Measurements from ENCODE around the gene EHD4. TPM values are rescaled to one million over a fixed set of nuclear protein-coding genes. Genes with fewer than 3 reads are reported as not detected.

EHD4 gene
- total RNA-seq, 4 donors from 2014 or later = 13.2 to 31.5 (median 22.0) TPM

DNA sequence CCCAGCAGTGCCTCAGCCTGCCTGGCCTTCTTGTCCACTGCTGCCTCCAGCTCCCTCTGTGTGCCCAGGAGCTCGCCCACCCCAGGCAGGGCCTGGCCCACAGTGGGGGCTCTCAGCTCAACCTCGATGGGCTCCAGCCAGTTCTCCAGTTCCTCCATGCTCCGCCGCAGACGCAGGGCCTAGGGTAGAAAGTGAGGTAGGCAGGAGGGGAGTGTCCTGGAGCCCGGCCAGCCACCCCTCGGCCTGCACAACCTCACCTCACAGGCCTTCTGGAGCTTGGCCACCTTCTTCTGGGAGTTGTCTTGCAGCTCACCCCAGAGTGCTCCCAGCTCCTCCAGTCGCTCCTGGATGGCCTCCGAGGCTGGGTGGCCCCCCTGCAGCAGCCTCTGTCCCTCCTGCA, 115.0 kb downstream of the EHD4 start:
- no peak for DNase-seq (ENCODE audit: low spot score in 2 of 2)
- peaks cover 0 to 39% of the 10 kb centered on the region in 2 donors for H3K27me3 ChIP-seq
- H3K36me3 ChIP-seq = peaks cover 0 to 5% (median 0%) of the 10 kb centered on the region in 3 donors
- H3K4me1 ChIP-seq = peaks cover 0 to 3% (median 0%) of the 10 kb centered on the region in 4 donors
- no peak overlapping the region for H3K4me3 ChIP-seq
- H3K27ac ChIP-seq = no peak overlapping the region
- H3K9me3 ChIP-seq = no peaks in the 10 kb centered on the region
- TF ChIP-seq, protein P1, sequence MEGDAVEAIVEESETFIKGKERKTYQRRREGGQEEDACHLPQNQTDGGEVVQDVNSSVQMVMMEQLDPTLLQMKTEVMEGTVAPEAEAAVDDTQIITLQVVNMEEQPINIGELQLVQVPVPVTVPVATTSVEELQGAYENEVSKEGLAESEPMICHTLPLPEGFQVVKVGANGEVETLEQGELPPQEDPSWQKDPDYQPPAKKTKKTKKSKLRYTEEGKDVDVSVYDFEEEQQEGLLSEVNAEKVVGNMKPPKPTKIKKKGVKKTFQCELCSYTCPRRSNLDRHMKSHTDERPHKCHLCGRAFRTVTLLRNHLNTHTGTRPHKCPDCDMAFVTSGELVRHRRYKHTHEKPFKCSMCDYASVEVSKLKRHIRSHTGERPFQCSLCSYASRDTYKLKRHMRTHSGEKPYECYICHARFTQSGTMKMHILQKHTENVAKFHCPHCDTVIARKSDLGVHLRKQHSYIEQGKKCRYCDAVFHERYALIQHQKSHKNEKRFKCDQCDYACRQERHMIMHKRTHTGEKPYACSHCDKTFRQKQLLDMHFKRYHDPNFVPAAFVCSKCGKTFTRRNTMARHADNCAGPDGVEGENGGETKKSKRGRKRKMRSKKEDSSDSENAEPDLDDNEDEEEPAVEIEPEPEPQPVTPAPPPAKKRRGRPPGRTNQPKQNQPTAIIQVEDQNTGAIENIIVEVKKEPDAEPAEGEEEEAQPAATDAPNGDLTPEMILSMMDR (IDR thresholded peaks at IDR 0.05) = no peak
- no peak for TF ChIP-seq POLR2A (IDR thresholded peaks at IDR 0.05)
- no peak for TF ChIP-seq EP300 (IDR thresholded peaks at IDR 0.05)
- 71 to 90% methylated on average over 4 to 9 of the region's 9 CpGs for WGBS, 2 donors

DNA sequence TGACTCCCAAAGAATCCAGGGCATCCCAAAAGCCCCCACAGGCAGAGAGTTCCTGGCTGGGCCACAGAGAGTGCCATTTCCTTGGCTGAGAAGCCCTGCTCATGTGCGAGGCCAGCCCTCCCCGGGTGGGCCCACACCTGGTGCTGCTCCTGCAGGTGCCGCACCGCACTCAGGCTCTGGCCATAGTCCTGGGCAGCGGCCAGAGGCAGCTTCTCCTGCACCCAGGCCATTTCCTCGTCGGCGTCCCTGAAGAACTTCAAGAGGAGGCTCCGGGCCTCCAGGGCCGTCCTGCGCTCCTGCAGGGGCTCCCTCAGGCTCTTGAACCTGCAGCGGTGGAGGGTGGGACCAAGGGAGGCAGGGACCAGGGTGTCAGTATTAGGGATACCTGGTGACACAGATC, 115.6 kb downstream of the EHD4 start:
- TF ChIP-seq POLR2A (IDR thresholded peaks at IDR 0.05) = no peak
- no peak for TF ChIP-seq EP300 (IDR thresholded peaks at IDR 0.05)
- TF ChIP-seq, protein P1 (IDR thresholded peaks at IDR 0.05) = no peak
- peaks cover 0 to 39% of the 10 kb centered on the region in 2 donors for H3K27me3 ChIP-seq
- no peak overlapping the region for H3K4me3 ChIP-seq
- no peak overlapping the region for H3K27ac ChIP-seq
- H3K9me3 ChIP-seq = no peaks in the 10 kb centered on the region
- H3K4me1 ChIP-seq = peaks cover 0 to 3% (median 0%) of the 10 kb centered on the region in 4 donors
- 98 to 100% methylated on average over 3 to 7 of the region's 12 CpGs for whole genome bisulfite sequencing, 2 donors
- no peak for DNase-seq (ENCODE audit: low spot score in 2 of 2)
- peaks cover 0 to 5% (median 0%) of the 10 kb centered on the region in 3 donors for H3K36me3 ChIP-seq

DNA sequence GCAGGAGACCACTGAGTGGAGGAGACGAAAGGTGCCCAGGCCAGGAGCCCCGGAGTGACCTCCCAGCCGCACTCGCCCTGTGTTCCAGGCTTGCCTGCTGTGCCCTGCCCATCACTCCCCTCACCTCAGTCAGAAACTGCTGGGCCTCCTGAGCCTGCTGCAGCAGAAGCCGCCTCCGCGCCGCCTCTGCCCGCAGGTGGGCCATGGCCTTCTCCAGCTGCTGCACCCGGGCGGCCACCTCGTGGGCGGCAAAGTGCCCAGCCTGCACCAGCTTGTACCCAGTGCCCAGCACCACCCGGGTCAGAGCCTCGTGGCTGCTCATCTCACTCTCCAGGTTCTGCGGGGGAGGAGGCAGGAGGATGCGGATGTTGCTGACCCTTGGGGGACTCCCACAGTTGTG, 116.1 kb downstream of the EHD4 start:
- no peak for TF ChIP-seq EP300 (IDR thresholded peaks at IDR 0.05)
- TF ChIP-seq, protein P1 (IDR thresholded peaks at IDR 0.05) = no peak
- no peak for TF ChIP-seq POLR2A (IDR thresholded peaks at IDR 0.05)
- no peak overlapping the region for H3K27ac ChIP-seq
- no peaks in the 10 kb centered on the region for H3K9me3 ChIP-seq
- peaks cover 0 to 3% (median 0%) of the 10 kb centered on the region in 4 donors for H3K4me1 ChIP-seq
- no peak overlapping the region for H3K4me3 ChIP-seq
- peaks cover 0 to 39% of the 10 kb centered on the region in 2 donors for H3K27me3 ChIP-seq
- DNase-seq (ENCODE audit: low spot score in 2 of 2) = no peak
- H3K36me3 ChIP-seq = peaks cover 0 to under 1% (median 0%) of the 10 kb centered on the region in 3 donors
- WGBS, 2 donors = 89 to 94% methylated on average over 13 to 17 of the region's 17 CpGs

DNA sequence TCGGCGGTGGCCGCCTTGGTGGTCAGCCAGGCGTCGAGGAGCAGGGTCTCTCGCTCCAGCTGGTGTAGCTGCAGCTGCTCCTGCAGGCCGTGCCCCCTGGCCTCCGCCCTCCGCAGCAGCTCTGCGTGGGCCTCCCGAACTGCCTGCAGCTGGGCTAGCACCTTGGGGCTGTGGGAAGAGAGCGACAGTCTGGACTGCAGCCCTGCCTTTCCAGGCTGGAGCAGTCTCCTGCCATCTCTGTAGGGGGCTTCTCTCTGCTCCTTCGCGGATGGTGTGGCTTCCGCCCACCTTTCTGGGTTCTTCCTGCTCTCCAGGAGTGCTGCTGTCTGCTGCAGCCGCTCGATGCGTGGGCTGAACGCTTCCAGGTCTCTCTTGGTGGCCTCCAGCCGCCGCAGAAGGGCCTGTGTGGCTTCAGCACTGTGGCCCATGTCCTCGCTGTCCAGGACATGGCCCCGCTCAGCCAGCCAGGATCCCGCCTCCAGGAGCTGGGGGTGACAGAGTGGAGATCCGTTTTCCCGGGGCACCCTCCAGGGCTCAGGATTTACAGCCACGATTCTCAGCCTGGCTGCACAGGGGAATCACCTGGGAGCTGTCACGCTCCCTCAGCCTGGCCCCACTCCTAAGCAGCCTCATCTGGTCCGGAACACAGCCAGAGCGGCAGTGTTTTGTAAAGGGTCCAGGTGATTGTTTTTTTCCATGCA, 116.9 kb downstream of the EHD4 start:
- TF ChIP-seq, protein P1 (IDR thresholded peaks at IDR 0.05) = no peak
- no peak for TF ChIP-seq POLR2A (IDR thresholded peaks at IDR 0.05)
- TF ChIP-seq EP300 (IDR thresholded peaks at IDR 0.05) = no peak
- DNase-seq (ENCODE audit: low spot score in 2 of 2) = no peak

DNA sequence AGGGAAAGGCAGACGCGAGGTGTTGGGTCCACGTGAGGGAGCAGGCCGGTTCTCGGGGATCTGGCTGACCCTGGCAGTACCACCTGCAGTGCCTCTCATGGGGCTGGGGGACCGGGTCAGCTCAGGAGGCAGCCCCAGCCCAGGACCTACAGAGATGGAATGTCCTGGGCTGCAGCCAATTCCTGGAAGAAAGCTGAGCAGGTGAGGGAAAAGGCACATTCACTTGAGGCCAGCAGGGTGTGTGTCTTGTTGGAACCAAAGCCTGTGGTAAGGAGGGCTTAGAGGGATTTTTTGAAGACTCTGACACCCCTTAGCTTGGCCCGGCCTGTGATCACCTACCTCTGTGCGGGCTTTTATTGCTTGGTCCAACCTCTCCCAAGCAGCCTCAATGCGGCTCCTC, 117.9 kb downstream of the EHD4 start:
- WGBS, 2 donors = 90 to 95% methylated on average over 9 of the region's 9 CpGs
- no peak for DNase-seq (ENCODE audit: low spot score in 2 of 2)
- Histone ChIP-seq H3K9me3 (no peaks in the 10 kb centered on the region), H3K27ac (no peak overlapping the region), H3K27me3 (peaks cover 0 to 39% of the 10 kb centered on the region in 2 donors), H3K36me3 (no peaks in the 10 kb centered on the region), H3K4me1 (no peaks in the 10 kb centered on the region), H3K4me3 (no peak overlapping the region)
- TF ChIP-seq EP300 (IDR thresholded peaks at IDR 0.05) (no peak), POLR2A (IDR thresholded peaks at IDR 0.05) (no peak)
- TF ChIP-seq, protein P1 (IDR thresholded peaks at IDR 0.05) = no peak

More for the DNA sequence above, 116.9 kb downstream of the EHD4 start:
- peaks cover 0 to 39% of the 10 kb centered on the region in 2 donors for H3K27me3 ChIP-seq
- no peak overlapping the region for H3K4me3 ChIP-seq
- H3K36me3 ChIP-seq = no peaks in the 10 kb centered on the region
- no peak overlapping the region for H3K27ac ChIP-seq
- peaks cover 0 to 1% (median 0%) of the 10 kb centered on the region in 4 donors for H3K4me1 ChIP-seq
- WGBS, 2 donors = 61 to 64% methylated on average over 18 to 30 of the region's 30 CpGs
- no peaks in the 10 kb centered on the region for H3K9me3 ChIP-seq
